Measurements from ENCODE around the gene PCDHGB5.

PCDHGB5 gene

DNA sequence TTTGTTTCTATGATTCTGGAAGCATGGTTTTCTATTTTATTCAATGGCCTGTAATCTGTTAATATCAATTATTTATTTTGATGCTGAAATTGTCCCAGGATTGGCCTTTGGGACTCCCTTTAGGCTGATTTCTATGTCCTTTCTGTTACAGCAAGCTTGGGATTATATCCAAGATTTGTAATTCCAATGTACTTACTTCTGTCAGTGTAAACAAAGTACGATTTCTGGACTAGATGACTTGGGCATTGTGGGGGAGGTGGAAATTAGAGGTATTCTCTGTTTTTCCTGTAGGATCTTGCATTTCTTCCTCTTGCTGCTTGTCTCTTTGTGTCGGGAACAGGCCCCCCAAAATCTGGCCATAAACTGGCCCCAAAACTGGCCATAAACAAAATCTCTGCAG lies 36.3 kb downstream of the PCDHGB5 start:
- peaks cover 7% of the 10 kb centered on the region; the same call in 1 of the 2 replicates for H3K36me3 ChIP-seq (ENCODE audit: insufficient read depth, low read length)
- DNase-seq (ENCODE audit: low read depth, low spot score) = no peak
- no peak overlapping the region for H3K27ac ChIP-seq

DNA sequence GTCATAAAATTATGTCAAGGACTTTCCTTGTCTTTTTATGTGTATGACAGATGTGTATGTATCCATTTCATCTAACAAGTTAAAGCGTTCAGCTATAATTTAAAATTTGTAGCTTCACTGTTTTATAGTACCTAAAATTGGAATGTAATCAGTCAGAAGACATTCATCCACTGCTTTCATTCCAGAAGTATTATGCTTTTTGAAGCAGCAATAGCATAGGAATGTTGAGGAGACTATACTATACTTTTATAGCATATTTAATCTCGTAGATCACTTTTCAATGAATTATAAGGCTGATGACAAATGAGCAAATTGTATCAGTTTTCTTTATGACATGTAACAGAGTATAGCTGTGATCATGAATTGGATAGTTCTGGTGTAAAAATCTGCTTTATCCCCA lies 39.5 kb downstream of the PCDHGB5 start:
- no peak for DNase-seq (ENCODE audit: low read depth, low spot score)
- Histone ChIP-seq H3K36me3 (ENCODE audit: insufficient read depth, low read length) (no peaks in the 10 kb centered on the region), H3K4me3 (no peak overlapping the region), H3K9ac (ENCODE audit: insufficient read length) (no peak overlapping the region), H3K9me3 (ENCODE audit: low read depth, low read length) (no peaks in the 10 kb centered on the region), H3K27ac (no peak overlapping the region)
- TF ChIP-seq POLR2AphosphoS5 (IDR thresholded peaks at IDR 0.05; ENCODE audit: borderline replicate concordance, low read depth, low read length) (no peak), FOXP2 (optimal IDR thresholded peaks at IDR 0.05; ENCODE audit: control extremely low read depth, extremely low read length, insufficient read depth) (no peak), EZH2 (IDR thresholded peaks at IDR 0.05) (no peak)

More for the DNA sequence above, 36.3 kb downstream of the PCDHGB5 start:
- H3K9me3 ChIP-seq (ENCODE audit: low read depth, low read length) = no peaks in the 10 kb centered on the region
- H3K4me3 ChIP-seq = no peak overlapping the region
- no peak overlapping the region for H3K9ac ChIP-seq (ENCODE audit: insufficient read length)
- no peak for TF ChIP-seq POLR2AphosphoS5 (IDR thresholded peaks at IDR 0.05; ENCODE audit: borderline replicate concordance, low read depth, low read length)

DNA sequence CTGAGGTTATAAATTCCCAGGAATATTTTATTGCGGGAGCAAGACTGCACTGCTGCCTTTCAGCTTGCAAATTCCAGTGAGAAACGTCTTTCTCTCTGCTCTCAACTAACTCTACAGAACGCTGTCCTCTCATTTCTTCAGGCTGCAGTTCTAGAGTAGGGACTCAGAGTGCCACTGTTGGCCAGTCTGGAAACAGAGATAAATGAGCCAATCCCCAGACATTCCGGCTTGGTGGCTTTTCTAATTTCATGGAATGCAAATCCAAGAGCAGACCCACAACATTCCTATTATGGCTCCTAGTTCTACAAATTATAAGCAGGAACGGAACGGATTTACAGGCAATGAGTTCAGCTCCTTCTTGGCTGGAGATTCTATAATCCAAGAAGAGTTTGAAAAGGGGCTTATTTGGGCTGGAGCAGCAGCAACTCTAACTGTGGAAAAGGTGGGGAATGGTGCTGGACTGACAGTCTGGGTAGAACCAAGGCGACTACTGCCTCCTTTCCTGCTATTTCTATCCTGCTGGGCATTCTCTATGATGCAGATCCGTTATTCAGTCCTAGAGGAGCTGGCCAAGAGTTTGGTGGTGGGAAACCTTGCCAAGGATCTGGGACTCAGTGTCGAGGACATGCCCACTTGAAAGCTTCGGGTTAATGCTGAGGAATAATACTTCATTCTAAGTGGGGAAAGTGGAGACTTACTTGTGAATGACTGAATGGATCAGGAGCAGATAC lies 41.8 kb downstream of the PCDHGB5 start:
- no peak overlapping the region for H3K27ac ChIP-seq
- no peak overlapping the region for H3K9ac ChIP-seq (ENCODE audit: insufficient read length)
- no peaks in the 10 kb centered on the region for H3K9me3 ChIP-seq (ENCODE audit: low read depth, low read length)
- DNase-seq (ENCODE audit: low read depth, low spot score) = no peak
- no peak overlapping the region for H3K4me3 ChIP-seq
- no peaks in the 10 kb centered on the region for H3K36me3 ChIP-seq (ENCODE audit: insufficient read depth, low read length)
- no peak for TF ChIP-seq POLR2AphosphoS5 (IDR thresholded peaks at IDR 0.05; ENCODE audit: borderline replicate concordance, low read depth, low read length)
- no peak for TF ChIP-seq EZH2 (IDR thresholded peaks at IDR 0.05)
- no peak for TF ChIP-seq FOXP2 (optimal IDR thresholded peaks at IDR 0.05; ENCODE audit: control extremely low read depth, extremely low read length, insufficient read depth)

DNA sequence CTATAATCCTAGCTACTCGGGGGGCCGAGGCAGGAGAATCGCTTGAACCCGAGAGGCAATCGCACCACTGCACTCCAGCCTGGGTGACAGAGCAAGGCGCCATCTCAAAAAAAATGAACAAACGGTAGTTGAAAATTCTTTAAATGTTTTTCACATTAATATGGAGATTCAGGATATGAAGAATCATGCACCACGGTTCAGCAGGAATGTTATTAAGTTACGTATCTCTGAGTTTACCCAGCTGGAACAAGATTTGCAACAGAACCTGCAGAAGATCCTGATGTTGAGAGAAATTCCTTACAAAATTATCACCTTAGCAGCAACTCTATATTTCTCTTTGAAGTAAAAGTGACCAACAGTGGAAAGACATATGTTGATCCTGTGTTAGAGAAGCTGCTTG lies 42.6 kb downstream of the PCDHGB5 start:
- H3K36me3 ChIP-seq (ENCODE audit: insufficient read depth, low read length) = no peaks in the 10 kb centered on the region
- H3K9me3 ChIP-seq (ENCODE audit: low read depth, low read length) = no peaks in the 10 kb centered on the region
- TF ChIP-seq EZH2 (IDR thresholded peaks at IDR 0.05) (no peak), FOXP2 (optimal IDR thresholded peaks at IDR 0.05; ENCODE audit: control extremely low read depth, extremely low read length, insufficient read depth) (no peak), POLR2AphosphoS5 (IDR thresholded peaks at IDR 0.05; ENCODE audit: borderline replicate concordance, low read depth, low read length) (no peak)
- no peak overlapping the region for H3K27ac ChIP-seq
- no peak overlapping the region for H3K4me3 ChIP-seq
- no peak overlapping the region for H3K9ac ChIP-seq (ENCODE audit: insufficient read length)
- no peak for DNase-seq (ENCODE audit: low read depth, low spot score)

DNA sequence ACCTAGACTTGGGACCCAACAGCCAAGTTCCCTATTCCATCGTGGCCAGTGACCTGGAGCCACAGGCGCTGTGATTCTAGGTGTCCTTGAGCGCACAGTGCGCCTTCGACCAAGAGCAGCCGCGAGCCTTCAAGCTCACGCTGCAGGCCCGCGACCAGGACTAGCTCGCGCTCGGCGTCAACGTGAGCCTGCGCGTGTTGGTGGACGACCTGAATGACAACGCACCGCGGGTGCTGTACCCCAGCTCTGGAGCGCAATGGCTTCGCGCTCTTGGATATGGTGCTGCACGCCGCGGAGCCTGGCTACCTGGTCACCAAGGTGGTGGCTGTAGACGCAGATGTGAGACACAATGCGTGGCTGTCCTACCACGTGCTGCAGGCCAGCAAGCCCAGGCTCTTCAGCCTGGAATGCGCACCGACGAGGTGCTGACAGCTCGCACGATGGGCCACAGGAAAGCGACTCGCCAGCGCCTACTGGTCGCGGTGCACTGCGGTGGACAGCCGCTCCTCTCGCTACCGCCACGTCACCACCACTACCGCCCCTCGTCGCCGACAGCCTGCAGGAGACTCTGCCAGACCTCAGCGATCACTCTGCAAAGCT lies 43.9 kb downstream of the PCDHGB5 start:
- TF ChIP-seq EZH2 (IDR thresholded peaks at IDR 0.05) (no peak), FOXP2 (optimal IDR thresholded peaks at IDR 0.05; ENCODE audit: control extremely low read depth, extremely low read length, insufficient read depth) (no peak), POLR2AphosphoS5 (IDR thresholded peaks at IDR 0.05; ENCODE audit: borderline replicate concordance, low read depth, low read length) (no peak)
- Histone ChIP-seq H3K9me3 (ENCODE audit: low read depth, low read length) (no peaks in the 10 kb centered on the region), H3K4me3 (no peak overlapping the region)

More for the DNA sequence above, 43.9 kb downstream of the PCDHGB5 start:
- DNase-seq (ENCODE audit: low read depth, low spot score) = no peak
- Histone ChIP-seq H3K27ac (no peak overlapping the region), H3K9ac (ENCODE audit: insufficient read length) (no peak overlapping the region), H3K36me3 (ENCODE audit: insufficient read depth, low read length) (no peaks in the 10 kb centered on the region)
